HG03060 (cell line): ENCODE data around the gene C15orf62.
A peak's percentile ranks its signal among the peaks of the same experiment; 100 is the strongest.

Experiments used
- ATAC-seq: cut with Tn5 transposase; IDR thresholded peaks from one replicate; pipeline ENCODE4 v1.9.1; 2021; ENCODE audit warnings: low read depth, moderate number of reproducible peaks; ENCODE audit not compliant: unreplicated experiment

C15orf62 gene, protein sequence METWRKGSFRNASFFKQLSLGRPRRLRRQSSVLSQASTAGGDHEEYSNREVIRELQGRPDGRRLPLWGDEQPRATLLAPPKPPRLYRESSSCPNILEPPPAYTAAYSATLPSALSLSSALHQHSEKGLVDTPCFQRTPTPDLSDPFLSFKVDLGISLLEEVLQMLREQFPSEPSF

DNA sequence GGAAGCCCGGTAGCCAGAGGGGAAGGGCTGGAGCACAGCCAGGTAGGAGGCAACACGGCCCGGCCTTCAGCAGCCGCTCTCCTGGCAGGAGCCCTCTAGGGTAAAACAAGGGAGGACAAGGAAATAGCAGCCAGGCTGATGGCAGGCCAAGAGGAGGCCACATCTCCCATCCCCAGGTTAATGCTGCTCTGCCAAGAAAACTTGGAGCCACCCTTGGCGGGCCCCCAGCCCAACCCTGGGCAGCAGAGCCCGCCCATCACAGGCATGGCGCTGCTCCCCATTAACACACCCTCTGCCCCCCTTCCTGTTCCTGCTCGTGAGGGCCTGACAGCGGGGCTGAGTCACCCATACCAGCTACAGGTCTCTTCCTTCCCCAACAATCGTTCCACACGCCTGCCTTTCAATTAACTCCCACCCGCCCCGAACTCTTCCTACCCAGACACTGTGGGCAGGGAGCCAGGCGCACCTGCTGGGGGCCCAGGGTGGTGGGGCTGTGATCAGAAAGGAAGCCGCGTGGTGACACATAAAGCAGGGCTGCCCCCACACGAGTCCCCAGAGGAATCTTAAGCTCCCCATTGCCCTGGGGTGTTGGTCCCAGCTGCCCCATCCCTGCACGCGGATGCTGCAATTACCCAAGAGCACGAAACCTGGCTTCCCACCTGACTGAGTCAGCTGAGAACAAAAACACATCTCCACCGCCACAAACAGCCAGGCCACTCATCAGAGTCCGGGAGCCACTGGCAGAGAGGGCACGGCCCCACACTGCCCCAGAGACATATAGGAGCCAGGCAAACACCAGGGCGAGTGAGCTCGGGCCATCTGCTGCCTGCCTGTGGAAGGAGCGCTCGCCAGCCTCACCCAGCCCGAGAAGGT, at the start of gene C15orf62:
Gene C15orf62, plus strand, starts transcription at position 707 of the 873 bp plus-strand sequence. CDS start 516 bp downstream, outside the sequence.
- peak; percentile 40 for ATAC-seq

DNA sequence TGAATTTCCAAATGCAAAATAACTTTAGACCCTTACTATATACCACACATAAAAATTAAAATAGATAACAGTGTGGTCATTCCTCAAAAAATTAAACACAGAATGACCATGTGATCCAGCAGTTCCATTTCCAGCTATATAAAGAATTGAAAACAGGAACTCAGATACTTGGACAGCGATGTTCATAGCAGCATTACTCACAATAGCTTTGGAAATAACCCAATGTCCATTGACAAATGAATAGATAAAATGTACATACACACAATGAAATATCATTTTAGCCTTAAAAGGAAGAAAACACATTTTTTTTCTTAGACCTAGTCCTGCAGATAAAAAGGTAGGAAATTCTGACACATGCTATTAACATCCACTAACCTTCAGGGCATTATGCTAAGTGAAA, 48.1 kb upstream of the C15orf62 start:
- ATAC-seq: no peak

DNA sequence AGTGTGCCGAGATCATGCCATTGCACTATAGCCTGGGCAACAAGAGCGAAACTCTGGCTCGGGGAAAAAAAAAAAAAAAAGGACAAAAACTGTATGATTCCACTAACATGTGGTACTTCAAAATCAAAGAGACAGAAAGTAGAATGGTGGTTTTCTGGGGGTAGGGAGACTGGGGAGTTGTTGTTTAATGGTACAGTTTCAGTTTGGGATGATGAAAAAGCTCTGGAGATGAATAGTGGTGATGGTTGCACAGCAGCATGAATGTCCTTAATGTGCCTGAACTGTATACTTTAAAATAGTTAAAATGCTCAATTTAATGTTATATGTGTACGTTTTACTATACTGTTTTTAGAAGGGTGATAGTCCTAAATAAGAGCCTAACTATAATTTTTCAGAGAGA, 47.4 kb upstream of the C15orf62 start:
- ATAC-seq: no peak

DNA sequence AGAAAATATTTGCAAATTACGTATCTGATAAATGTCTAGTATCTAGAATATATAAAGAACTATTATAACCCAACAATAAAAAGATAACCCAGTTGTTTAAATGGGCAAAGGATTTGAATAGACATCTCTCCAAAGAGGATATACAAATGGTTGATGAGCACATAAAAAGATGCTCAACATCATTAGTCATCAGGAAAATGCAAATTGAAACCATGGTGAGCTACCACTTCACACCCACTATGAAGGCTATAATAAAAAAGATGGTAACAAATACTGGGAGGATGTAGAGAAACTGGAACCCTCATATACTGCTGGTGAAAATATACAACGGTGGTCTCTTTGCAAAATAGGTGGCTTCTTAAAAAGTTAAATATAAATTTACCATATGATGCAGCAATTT, 46.8 kb upstream of the C15orf62 start:
- ATAC-seq: no peak

DNA sequence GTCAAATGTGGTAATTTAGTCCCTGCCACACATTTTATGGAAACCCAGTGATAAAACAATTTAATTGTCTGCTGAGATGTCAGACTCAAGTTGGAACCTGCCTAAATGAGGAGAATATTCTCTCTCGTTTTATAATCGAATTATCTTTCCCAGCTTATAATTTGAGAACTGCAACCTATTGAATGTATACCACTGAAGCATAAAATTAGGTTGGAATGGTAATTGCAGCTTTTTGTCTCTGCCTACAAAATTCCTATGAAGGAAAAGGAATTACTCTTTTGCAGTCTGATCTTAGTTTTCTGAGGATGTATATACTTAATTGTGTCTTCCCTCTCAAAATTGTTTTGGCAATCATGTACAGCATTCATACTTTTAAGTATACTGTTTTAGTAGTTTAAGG, 45.9 kb upstream of the C15orf62 start:
- ATAC-seq: no peak

DNA sequence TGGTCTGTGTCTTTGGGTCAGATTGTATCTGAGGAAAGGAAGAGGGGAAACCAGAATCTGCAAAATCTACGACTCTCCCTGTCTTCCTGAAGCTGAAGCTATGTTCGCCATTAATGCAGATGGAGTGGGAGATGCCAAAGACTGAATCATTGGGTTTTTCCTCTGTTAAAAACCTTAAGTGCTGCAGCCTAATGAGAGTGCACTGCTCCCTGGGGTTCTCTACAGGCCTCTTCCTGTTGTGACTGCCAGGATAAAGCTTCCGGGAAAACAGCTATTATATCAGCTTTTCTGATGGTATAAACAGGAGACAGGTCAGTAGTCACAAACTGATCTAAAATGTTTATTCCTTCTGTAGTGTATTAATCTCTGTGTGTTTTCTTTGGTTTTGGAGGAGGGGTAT, 38.7 kb upstream of the C15orf62 start:
- ATAC-seq: no peak

DNA sequence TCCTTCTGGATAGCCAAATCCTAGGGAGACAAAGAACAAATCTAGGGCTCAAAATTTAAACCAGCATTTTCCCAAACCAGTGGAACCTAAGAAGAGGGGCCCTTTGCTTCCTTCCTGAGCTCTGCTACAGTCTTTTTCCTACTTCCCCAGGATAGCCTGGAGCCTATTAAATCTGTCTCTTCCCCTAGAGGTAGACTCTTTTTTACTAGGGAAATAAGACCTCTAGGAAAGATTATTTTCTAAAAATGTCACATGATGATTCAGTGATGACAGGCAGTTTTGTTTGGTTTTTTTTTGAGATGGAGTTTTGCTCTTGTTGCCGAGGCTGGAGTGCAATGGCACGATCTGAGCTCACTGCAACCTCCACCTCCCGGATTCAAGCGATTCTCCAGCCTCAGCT, 33.2 kb upstream of the C15orf62 start:
- ATAC-seq: no peak

DNA sequence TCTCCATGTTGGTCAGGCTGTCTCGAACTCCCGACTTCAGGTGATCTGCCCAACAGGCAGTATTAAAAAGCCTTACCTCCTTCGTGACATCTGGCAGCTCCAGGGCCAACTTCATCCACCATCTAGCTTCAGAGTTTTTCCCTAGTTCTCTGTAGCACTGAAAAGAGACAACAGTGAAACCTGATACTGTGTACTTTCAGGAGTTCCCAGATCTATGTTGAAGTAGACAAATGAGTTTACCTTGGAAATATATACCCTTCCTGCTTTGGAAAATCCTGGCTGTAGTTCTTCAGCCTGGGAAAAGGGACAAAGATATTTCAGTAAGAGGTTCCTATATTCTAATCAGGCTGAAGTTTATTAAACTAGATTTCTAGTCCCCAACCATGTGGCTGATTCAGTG, 32.7 kb upstream of the C15orf62 start:
- no peak for ATAC-seq

DNA sequence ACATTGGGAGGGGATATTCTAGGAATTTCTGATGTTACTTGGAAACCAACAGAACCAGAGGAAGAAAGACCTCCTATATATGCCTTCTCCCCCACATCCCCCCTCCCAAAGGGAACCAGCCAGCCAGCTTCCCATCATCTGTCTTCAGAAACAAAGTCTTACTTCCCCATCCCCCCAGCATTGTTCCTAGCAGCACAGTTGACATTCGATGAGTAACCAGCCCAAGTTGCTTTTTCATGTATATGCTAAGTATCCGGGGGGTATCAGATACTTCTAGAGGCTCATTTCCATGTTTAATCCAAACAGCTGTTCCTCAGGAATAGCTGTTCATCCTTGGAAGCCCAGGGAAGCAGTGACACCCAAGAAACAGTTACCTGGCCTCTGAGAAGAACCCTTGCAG, 30.7 kb upstream of the C15orf62 start:
- ATAC-seq: no peak

DNA sequence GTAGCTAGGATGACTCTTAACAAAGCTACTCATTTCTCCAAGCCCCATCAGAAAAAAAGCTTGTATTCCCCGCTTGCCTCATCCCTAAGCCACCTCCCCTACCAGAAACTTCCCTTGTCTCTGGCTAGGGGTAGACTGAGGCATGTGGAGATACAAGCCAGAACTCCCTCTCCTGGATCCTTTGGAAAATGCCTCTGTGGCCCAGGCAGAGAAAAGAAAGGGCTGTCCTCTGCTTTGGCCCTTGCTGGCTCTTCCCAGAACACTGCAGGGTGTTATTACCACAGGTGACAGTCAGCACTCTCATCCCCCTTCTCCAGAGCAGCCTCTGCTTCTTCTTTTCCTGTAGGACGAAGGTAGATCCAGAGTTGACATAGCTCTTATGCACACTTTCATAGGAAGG, 29.9 kb upstream of the C15orf62 start:
- no peak for ATAC-seq

DNA sequence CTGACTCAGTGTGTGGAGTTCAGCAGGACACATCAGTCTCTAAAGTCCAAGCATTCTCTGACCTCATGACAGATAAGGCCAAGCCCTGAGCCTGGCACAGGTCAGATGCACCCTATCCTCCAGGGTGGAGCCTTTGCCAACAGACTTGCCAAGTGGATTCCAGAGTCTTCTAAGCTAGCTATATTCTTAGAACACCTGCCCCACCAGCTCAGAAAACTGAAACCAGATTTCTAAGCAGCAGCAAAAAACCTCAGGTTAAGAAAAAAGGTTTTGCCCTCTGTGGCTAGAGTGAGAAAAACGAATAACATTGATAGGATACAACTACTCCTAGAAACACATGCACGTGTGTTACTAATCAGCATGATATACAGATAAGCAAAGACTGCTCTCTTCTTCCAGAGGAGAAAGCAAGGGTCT, 26.3 kb upstream of the C15orf62 start:
- ATAC-seq: no peak

DNA sequence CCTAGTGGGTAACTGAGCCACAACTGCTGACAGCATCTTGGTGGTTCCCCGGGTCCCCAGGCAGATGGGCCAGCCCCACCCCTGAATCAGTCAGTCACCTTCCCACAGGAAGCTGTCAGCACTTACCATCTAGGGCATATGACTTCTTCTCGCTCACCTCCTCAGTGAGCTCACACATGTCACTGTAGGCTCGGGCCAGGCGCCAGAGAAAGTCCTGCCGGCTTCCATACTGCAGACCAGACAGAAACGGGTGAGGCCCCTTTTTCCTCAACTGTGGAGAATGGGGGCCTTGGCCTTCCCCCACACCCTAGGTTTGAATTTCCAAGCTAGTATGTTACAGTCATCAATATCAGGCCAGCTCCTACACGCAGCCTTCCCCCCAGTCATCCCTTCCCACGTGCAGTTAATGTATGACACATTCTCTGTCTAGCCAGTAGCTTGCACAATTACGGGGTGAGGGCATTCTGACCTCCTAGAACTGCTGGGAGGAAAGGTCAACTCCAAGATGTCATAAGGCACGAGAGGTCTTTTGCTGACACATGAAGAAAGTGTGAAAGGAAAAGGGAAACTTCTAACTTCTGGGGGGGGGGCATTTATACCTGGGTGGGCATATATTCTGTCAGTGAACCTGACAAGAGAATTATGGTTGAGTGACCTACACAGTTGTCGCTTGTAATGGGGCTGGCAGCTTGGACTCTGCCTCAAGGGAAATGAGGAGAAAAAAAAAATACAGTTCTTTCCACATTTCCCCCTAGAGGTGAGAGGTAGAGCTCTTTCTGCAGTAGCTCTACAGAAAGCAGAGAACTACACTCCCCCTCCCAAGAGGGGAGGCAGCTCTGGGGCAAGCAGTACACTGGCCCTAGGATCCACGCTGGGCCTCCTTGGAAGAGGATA, 25.6 kb upstream of the C15orf62 start:
- no peak for ATAC-seq

DNA sequence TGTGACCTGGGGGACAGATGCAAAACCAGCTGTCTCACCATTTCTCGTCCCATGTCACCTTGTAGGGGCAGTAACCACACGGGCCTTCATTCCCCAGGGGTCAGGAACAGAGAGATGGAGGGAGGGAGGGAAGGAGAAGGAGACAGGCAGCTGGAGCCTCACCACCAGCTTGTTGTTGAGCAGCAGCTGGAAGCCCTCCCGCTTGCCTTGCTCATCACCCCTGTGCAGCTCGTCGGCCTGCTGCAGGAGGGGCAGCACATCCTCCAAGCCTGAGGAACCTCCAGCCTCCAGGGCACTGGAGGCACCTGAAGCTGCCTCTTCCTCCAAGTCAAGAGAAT, 25.0 kb upstream of the C15orf62 start:
- ATAC-seq: no peak

DNA sequence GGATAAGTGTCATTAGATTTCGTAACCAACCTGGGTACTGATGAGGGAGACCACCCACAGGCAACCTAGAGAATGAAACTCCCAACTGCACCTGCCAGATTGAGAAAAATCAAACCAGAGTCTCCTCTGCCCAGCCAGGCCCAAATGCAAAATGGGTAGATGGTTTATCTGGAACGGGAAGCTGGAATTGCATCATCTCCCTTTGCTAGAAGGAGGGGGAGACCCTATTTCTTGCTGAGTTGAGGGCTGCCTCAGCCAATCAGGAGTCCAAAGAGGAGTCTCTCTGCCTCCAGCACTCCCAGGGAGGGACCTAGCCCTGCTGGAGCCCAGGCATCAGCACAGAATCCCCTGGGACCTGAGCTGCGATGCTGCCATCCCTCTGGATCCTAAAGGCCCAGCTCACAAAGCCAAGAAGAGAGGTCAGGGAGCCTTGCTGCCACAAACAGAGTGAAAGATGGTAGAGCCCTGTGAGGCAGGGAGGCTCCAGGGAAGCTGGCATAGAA, 22.8 kb upstream of the C15orf62 start:
- ATAC-seq: no peak

DNA sequence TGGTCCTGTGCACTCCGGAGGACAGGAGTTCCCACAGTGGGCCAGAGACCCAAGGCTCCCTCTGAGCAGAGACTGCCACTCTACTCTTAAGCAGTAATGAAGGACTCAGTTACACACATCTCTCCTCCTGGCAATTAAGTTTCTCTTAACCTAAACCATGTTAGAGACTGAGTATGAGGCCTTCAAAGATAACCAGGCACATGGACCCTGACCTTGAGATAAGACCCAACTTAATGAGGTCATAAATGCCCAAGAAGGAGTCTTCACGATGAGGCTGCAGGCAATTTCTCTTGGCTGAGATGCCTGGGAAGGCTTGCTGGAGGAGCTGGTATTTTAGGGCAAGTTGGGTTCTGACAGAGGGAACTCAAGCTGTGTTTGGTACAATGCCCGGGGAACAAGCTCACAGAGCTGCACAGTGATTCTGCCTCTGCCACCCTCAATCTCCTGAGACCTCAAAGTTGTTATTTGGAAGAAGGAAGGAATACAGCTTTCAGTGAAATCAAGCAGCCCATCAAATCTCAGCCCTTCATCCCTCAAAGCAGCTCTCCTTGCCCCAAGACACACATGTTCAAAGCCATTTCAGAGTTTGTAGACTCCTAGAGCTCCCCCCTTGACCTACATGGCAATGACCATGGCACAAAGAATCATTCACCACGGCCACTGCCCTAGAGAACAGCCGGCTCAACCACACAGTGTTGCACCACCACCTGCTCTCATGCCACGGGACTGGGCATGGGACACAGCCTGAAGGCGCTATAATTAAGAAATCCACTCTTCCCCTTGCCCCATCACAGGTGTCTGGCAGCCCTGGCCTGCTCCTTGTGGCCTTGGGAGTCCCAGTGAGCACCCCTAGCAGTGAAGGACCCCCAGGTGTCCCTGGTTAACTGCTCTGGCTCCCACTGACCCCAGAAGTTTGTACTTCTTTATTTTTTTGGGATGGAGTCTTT, 21.8 kb upstream of the C15orf62 start:
- no peak for ATAC-seq

DNA sequence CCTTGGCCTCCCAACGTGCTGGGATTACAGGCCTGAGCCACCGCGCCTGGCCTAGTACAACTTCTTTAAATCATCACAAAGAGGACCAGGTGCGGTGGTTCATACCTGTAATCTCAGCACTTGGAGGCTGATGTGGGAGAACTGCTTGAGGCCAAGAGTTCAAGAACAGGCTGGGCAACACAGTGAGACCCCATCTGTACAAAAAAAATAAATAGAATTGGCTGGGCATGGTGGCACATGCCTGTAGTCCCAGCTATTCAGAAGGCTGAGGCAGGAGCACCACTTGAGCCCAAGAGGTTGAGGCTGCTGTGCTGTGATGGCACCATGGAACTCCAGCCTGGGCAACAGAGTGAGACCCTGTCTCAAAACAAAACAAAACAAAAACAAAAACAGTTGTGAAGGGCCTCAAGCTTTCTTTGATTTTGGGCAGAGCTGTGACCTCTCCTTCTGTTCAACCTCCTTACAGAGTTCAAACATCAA, 20.6 kb upstream of the C15orf62 start:
- no peak for ATAC-seq

DNA sequence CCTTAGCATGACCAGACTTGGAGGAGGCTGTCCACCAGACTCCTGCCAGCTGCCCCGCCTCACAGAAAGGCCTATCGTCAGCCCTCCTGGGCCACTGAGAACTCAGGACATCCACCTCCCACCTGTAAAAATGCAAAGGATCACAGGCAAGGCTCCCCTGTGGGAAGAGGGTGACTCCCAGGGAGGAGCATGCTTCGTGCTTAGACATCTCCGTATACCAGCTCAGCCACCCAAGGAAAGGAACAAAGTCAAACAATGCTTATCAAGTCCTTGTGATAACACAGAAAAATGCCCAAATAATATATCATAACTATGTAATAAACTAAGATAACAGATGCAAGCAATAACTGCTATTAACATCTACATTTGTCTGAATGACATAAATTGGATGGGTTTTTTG, 18.9 kb upstream of the C15orf62 start:
- ATAC-seq: no peak

DNA sequence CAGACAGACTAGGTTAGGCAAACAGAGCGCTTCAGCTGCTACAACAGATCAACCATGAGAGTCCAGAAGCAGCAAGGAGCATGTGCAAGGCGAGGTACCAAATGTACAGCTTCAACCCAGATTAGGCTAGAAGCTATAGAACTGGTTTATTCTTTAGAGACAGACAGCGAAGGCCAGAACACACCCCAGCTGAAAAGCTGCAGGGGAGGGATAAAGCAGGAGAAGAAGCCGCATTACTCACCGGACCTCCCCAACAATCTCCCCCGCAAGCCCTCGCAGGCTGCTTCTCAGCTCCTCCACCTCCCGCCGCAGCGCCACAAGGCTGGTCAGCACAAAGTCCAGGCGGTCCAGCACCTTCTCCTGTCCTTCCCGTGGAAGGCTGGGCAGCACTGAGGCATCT, 18.0 kb upstream of the C15orf62 start:
- no peak for ATAC-seq

DNA sequence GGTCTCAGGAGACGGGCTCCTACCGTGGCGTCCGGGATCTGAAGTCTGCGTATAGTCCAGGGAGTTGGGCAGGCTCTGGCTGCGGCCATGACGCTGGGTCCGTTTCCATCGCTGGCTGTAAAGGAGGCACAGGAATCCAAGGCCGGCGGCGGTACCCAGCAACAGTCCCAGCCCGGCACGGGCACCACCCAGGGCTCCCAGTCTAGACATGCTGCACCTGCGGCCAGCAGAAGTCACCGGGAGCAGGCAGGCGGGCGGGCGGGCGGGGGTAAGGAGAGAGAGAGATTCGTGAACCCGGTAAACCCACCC, 15.3 kb upstream of the C15orf62 start:
- ATAC-seq: no peak
